ENCODE data around the gene HSPA12A.

Gene HSPA12A

DNA sequence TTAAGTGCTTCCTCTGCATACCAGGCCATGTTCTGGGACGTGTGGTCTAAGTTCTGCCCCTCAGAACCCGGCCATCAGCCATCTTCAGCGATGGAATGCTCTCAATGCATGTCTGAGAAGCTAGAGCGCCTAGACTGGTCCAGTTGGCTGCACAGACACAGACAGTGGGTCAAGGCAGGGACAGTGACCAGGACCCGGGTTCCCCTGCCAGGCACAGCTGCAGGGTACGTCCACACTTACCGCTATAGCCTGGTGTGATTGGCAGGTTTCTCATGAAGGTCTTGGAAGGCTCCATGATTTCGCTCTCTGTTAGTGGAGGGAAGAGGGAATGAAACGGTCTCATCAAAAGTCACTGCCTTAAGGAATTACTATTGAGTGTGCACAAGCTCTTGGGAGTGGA is 74.3 kb downstream of the HSPA12A start:
- no peak for DNase-seq (ENCODE audit: low spot score)

DNA sequence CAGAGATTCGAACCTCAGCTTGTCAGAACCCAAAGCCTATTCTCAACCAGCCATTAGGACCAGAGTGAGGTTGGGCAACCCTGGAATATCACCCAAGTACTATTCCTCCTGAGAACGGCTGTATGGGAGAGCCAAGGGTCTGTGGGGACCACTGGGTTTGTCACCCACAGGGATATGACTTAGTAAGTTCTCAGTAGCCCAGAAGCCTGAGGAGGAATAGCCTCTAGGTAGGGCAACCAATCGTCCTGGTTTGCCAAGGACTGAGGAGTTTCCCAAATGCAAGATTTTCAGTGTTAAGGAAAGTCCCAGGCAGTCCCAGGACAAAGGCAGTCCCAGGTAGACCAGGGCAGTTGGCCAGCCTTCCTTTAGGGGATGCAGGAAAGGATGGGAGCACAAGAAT is 74.9 kb downstream of the HSPA12A start:
- no peak for DNase-seq (ENCODE audit: low spot score)

DNA sequence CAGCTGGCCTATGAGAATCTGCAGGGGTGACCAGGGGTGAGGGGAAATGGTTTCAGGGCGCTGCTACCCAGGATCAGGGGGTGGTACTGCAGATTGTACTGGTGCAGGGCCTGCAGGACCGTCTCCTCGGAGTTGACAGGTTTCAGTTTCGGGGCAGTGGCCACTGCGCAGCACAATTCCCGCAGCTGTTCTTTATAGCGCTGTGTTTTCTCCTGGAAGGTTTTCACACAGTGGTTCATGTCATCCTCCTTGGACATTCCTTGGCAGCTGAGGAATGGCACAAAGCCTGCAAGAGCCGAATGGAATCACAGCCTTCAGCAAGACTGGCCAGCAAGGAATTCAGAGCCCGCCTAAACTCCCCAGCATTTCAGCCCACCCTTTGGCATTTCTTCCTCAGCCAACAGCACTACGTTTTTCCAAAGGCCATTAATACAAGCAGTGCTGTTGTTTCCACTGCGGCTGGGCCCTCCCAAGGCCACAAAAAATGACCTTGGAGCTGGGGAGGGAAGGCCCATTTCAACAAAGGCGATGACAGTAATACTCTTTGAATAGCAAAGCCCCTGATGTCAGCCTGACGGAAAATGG is 76.7 kb downstream of the HSPA12A start:
- DNase-seq (ENCODE audit: low spot score): no peak

DNA sequence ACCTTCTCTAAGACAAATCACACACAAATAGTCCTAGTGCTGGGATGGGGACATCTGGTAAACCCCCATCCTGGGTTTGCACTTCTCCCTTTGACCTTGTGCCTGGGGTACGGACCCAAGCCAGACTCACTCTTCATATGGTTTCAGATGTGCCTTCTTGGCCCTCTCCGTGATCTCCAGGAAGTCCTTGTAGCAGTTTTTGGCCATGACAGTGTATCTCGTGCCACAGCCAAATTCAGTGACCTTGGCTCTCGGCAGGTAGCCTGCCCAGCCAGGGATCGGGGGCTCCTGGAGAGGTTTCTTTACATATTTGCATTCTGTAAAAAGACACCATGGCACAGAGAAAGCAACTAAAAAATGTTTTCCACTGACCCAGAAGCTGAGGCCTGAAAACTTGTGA is 77.7 kb downstream of the HSPA12A start:
- DNase-seq (ENCODE audit: low spot score): no peak

DNA sequence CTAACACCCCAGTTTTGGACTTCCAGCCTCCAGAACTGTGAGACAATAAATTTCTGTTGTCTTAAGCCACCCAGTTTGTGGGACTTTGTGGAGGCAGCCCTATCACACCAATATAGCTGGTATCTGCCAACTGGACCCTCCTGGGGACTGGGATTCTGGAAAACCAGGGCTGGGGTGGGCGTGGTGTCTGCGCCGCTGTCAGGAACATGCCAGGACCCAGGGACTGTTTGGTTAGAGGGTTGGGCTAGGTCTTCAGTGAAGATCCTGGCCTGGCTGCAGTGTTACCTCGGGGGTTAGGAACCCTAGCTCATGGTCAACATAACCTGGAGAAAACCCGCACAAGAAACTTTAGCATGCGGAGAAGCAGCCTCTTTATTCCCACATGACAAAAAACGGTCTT is 79.0 kb downstream of the HSPA12A start:
- no peak for DNase-seq (ENCODE audit: low spot score)

DNA sequence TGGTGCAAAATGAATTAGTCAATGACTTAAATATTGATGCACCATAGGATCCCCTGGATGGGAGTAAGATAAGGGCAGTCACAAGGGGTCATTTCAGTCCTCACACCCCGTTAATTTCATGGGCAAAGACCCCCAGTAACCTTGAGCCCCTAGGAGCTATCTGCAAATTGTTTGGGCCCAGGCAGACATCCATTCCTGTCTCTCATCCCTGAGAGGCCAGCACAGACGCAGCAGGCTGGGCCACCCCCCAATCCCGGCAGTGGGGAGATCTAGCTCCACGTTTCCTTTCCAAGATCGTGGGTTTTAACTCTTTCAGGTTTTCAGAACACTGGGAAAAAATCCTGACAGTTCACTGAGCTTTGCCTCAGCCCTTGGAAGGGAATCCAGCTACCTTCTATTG is 81.5 kb downstream of the HSPA12A start:
- no peak for DNase-seq (ENCODE audit: low spot score)

DNA sequence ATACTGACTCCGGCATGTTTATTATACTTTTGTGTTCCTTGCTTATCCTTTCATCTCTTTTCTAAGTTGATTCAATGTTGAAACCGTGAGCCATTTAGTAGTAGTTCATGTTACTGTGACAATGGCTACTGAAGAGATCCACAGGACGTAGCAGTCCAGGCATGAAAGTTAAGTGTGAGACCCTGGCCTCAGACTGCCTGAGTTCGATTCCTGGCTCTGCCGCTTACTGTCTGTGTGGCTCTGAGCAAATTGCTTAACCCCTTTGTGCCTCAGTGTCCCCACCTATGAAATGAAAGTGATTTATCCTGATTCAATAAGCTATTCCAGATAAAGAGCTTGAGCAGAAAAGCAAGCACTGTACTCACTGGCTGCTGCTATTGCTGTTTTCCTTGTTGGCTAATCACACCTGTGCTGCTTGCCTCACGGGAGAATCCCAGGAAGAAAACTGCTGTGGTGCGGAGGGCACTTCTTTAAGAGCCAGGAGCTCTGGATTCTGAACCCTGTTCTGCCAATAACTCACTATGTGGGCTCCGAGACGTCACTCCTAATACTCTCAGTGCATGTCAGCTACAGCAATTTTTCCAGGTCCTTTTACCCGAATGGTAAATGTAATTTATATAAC is 83.2 kb downstream of the HSPA12A start:
- no peak for DNase-seq (ENCODE audit: low spot score)

DNA sequence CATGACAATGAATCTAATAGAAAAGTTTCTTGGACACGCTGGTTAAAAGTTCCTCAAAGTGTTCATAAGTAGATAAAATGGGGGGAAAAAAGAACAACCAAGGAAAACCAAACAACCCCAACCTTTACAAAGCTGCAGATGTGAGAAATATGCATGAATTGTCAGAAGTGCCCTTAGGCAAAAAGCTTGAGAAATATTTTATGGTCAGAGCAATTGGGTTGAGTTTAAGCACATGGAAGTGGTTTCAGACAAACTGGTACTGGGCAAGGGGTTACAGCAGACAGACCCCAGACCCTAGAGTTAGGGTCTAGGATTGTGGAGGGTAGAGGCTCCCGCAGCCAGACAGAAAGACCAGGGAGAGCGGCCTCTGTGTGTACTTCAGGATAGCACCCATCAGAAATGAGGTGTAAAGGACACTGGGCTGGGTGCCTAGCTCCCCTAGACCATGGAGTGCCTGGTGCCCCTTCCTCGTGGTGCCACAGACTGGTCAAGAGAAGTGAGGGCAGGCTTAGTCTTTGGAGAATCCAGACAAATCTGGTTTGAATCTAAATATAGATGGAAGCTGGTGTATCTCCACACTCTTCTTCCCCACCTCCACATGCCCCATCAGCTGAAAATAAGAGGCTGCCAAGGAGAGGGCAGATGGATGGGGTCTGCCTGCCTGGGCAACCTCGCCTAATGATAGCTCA is 84.4 kb downstream of the HSPA12A start:
- DNase-seq (ENCODE audit: low spot score): no peak

DNA sequence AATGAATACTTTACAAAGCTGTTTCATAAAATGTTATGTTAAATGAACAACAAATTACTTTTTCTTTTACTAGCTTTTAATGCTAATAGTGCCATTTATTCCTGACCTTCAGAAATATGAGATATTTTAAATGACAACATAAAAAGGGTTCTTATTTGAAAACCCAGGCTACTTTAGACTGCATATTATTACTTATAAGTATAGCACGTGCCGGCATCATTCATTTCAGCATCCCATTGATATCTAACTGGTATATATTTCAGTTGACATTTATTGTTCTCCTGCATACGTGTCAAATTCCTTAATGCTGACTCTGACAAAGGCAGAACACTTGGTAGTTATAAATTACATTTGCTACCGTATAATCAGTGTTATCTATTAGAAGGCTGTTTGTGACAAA is 86.3 kb downstream of the HSPA12A start:
- DNase-seq (ENCODE audit: low spot score): no peak

DNA sequence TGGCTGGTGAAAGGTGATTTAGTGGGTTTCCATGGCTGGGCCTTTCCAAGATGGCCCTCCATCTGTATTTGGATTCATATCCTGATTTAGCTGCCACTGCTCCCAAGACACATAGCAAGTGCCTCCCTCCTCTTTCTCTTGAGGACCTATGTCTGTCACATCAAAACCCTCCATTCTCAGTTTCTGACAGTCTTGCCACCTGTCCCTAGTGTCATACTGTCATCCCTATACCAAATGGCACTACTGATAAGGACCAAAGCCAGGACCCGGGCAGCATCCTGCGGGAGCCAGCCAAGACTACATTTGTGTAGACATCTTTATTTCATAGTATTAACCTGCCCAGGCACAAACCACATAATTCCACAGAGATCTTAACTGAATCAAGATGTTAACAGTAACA is 86.8 kb downstream of the HSPA12A start:
- no peak for DNase-seq (ENCODE audit: low spot score)

DNA sequence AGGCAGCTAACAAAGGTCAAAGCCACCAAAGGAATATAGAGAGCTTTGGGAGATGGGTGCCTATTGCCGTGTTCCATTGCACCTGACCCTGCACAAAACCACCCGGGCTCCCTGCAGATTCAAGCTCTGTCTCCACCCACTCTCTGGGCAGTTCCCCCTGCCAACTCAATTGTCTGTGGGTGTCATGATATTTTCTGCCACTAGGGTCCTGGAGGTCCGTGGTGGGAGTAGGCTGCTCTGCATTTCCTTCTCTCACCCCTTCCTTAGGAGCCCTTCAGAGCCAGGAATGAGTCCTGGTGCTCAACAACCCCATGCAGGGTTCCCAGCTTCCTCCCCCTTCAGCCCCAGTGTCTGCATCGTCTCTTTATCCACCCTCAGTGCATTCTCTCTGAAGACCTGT is 87.5 kb downstream of the HSPA12A start:
- no peak for DNase-seq (ENCODE audit: low spot score)

DNA sequence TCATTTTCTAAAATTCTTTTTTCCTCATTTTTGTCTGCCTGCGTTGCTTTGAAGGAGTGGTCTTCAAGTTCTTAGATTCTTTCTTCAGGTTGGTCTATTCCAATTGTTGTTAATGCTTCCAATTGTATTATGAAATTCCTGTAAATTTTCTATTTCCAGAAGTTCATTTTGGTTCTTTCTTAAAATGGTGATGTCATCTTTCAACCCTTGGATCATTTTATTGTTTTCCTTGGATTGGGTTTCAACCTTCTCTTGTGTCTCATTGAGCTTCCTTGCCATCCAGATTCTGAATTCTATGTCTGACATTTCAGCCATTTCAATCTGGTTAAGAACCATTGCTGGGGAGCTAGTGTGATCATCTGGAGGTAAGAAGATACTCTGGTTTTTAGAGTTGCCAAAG is 88.5 kb downstream of the HSPA12A start:
- no peak for DNase-seq (ENCODE audit: low spot score)

DNA sequence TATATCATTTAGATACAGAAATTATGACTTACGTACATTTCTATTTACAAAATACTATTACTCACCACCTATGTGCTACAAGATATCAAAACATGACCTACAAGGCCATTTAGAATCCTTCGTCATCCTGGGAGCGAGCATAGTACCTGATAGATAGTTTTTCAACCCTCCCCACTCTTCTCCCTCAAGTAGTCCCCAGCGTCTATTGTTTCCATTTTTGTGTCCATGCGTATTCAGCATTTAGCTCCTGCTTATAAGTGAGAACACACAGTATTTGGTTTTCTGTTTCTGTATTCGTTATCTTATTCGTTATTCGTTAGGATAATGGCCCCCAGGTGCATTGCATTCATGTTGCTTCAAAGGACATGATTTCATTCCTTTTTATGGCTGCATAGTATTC is 93.5 kb downstream of the HSPA12A start:
- no peak for DNase-seq (ENCODE audit: low spot score)

DNA sequence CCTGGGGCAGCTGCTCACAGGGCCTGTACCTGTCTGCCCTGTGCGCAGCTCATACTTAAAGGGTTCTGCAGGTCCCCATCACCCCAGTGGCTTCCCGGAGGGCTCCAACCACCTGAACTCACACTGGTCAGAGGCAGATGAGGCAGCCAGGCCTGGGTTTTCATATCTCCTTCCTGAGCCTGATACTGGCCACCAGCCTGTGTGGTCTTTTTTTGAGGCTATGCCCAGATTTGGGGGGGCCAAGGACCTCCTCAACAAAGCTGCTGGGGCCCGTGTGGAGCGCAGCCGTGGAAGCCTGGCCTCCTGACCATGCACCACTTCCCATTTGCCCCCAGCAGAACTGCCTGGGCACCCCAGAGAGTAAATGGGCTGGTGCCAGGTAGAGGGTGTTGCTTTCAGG is 95.9 kb downstream of the HSPA12A start:
- DNase-seq (ENCODE audit: low spot score): no peak

DNA sequence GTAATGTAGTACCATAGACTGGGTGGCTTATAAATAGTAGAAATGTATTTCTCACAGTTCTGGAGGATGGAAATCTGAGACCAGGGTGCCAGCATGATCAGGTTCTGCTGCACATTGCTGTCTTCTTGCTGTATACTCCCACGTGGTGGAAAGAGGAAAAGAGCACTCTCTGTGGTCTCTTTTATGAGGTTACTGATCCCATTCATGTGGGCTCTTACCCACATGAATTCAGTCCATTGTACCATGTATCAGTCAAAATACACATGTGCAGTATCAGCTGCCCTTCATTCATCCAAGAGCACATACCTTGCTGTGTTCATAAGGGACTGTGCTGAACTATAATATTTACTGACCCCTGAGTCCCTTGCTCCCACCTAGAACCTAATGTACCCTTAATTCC is 104.5 kb downstream of the HSPA12A start:
- DNase-seq (ENCODE audit: low spot score): no peak

DNA sequence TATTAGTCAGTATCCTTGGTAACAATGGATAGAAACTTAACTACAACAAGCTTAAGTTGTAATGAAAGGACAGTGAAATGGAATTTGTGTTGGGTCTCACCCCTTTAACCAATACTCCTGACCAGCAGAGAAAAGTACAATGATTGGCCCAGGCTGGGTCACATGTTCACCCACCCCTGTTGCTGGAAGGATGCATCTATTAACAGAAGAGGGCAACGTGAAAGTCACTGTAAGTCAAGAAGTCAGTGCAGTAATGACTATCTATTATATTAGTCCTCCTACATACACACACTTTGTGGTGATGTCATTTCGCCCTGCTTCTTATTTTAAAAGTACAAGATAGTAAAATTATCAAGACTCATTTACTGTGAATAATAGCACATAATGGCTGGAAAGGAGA is 105.4 kb downstream of the HSPA12A start:
- DNase-seq (ENCODE audit: low spot score): no peak

DNA sequence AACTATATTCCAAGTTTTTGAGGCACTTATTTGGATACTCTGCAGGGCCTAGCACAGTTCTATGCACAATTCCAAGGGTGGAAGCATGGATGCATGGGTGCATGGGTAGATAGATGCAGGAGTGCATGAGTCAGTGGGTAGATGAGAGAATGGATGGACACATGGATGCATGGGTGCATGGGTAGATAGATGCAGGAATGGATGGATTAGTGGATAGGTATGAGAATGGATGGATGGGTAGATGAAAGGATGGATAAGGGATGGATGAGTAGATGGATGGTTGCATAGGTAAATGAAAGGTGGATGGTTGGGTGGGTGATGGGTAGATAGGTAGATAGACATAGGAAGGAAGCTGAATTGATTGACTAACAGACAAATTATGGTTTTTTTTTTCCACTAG is 106.0 kb downstream of the HSPA12A start:
- DNase-seq (ENCODE audit: low spot score): no peak

DNA sequence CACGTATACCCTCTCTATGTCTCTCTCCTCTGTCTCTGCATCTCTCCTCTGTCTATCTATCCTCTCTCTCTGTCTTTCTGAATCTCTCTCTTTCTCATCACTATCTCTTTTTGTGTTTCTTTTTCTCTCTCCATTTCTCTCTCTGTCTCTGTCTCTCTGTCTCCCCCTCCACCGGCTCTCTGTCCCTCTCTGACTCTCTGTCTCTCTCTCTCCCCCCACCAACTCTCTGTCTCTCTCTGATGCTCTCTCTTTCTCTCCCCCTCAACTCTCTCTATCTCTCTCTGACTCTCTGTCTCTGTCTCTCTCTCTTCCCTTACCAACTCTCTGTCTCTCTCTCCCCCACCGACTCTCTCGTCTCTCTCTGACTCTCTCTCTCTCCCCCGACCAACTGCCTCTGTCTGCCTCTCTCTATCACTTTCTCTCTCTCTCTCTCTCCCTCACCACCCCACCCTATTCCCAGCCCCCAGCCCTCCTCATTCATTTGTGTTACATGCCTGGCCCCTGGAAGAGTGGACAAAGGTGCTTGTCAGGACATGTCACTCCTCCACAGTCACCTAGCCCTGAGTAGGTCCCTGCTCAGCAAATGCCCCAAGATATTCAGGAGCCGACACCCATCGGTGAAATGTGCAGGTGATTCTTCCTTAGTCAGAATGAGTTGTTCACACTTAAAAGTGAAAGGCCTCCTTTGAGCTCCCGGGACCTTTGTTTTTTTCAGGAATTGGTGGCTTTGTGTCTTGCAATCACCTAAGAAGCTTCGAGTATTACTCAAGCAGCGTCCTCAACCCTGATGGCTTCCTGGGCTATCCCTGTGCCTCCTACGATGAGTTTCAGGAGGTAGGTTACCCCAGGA is 108.0 kb downstream of the HSPA12A start:
- no peak for DNase-seq (ENCODE audit: low spot score)

DNA sequence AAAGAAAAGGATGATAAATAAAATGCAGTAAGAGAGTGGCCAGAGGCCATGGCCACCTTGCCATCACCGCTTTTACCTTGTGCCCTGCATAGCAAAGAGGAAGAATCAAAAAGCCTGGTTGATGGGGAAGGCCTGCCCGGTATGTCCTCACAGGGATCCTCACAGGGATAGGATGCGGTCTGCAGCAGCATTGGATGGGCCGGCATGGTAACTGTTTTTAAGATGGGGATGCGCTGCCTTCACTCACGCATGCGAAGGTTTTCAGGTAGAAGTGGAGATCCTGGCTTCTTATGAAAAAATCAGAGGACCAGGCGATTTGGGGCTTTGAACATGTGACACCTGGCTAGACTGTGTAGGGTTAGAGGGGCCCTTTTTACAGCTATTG is 109.2 kb downstream of the HSPA12A start:
- no peak for DNase-seq (ENCODE audit: low spot score)

DNA sequence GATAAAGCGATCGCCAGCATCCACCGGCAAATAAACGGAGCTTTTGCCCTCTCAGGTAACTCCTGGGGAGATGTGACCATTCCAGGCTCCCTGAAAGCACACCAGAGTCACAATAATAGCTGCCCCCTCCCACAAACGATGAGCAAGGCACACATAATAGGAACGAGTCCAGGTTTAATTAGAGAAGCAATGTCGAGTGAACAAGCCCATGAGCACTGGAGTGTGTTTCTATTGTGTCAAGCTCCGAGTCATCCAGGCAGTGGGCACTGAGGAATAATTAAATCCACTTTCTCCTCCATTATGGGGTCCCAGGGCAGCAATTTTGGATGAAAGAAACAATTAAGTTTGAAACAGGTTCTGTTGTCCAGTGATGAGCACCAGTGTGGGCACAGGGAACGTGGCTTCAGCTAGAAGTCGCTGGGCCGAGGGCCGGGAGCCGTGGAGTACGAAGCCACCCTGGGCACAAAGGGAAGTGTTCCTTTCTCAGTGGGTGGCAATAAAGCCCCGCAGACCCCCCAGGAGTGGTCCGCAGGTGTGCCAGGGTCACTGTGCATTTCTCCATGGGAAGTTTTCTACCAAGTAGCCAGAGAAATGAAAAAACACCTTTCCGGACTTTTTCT is 109.7 kb downstream of the HSPA12A start:
- no peak for DNase-seq (ENCODE audit: low spot score)

DNA sequence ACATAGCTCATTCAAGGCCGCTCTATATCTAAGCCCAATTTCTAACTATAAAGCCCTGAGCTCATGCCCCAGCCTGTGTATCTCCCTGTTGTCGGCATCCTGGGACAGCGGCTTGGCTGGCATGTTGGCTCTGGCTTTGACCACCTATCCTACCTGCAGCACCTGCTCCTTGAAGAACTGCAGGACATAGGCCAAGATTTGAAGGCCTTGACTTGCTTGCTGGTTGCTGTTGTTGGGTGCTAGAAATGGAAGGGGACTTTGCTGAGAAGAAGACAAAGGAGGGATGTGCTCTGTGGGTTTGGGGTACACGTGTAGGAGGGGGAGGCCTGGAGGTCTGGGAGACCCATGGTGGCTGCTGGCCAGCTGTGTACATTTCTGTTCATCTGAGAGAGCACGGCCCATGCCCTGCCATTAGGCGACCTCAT is 110.5 kb downstream of the HSPA12A start:
- DNase-seq (ENCODE audit: low spot score): no peak

DNA sequence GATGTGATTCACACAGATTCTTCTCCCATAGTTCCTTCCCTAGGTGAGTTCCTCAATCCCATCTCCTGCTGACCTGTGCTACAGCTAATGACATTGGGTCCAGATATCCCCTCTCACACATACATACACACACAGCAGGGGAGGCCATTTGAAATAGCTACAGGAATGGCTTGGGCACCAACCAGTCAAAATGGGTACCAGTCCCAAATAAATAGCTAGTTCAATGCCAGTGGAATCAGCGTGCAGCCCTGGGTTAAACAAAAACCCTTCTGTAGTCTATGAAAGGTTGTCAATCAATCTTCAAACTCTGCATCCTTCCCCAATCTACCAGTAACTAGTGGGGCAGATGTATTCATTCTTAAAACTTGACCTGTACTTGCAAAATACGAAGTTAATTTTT is 112.3 kb downstream of the HSPA12A start:
- no peak for DNase-seq (ENCODE audit: low spot score)

DNA sequence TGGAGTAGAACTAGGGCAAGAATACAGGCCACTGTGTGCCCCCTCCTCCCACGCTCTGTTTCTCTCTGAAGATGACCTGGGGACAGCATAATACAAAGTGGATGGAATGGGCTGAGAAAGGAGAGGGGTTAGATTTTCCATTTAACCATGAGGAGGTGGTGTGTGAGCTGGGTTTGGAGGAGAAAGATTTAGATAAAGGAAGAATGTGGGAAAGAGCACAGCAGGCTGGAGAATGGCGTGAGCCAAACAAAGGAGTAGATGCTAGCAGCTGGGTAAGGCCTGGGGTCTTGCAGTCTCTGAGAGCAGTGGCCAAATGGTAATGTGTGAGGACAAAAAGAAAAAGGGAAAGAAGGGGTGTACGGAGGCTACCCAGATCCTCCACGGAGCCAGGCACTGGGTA is 113.0 kb downstream of the HSPA12A start:
- no peak for DNase-seq (ENCODE audit: low spot score)

Measured in hematopoietic multipotent progenitor cell treated with erythropoietin and hydrocortisone succinate and interleukin-3 and kit ligand, for 17 days (in vitro differentiated cells).